ENCODE measurements around the gene C3orf52. TPM values are rescaled to one million over a fixed set of nuclear protein-coding genes. Genes with fewer than 3 reads are reported as not detected.

C3orf52 gene
- total RNA-seq, 1 experiment from 2014 or later: 14.3 TPM

DNA sequence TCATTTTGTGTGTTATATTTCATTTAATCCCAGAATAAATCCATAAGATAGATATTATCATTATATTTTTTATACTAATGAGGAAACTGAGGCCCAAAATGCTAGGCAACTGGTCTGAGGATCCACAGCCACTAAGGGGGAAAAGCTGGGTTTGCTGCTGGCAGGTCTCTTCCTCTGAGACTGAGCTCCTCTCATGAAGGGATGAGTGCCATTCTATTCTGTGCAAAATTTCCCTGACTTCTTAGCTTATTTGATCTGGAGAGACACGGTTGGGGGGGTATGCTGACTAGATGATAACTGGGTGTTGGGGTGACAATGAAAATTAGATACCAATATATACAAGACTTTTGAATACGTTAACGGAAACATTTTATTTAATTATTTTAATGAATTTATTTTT, 44.9 kb downstream of the C3orf52 start (continued):
- TF ChIP-seq AFF4 (CRISPR knock-in tag; IDR thresholded peaks at IDR 0.05; ENCODE audit: borderline replicate concordance) (no peak), CREB1 (CRISPR knock-in tag; IDR thresholded peaks at IDR 0.05) (no peak)
- TF ChIP-seq, protein P1, sequence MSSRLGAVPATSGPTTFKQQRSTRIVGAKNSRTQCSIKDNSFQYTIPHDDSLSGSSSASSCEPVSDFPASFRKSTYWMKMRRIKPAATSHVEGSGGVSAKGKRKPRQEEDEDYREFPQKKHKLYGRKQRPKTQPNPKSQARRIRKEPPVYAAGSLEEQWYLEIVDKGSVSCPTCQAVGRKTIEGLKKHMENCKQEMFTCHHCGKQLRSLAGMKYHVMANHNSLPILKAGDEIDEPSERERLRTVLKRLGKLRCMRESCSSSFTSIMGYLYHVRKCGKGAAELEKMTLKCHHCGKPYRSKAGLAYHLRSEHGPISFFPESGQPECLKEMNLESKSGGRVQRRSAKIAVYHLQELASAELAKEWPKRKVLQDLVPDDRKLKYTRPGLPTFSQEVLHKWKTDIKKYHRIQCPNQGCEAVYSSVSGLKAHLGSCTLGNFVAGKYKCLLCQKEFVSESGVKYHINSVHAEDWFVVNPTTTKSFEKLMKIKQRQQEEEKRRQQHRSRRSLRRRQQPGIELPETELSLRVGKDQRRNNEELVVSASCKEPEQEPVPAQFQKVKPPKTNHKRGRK (CRISPR knock-in tag; IDR thresholded peaks at IDR 0.05; ENCODE audit: borderline replicate concordance): no peak

- peaks cover 4% of the 10 kb centered on the region; the same call in 1 of the 2 replicates for H3K36me3 Mint-ChIP-seq
- POLR2A ChIA-PET: no interaction called here
- DNase-seq (ENCODE audit: low spot score) (no peak), ATAC-seq (no peak)
- H3K27ac Mint-ChIP-seq: no peak overlapping the region
- TF ChIP-seq ZNF671 (CRISPR knock-in tag; IDR thresholded peaks at IDR 0.05) (no peak), MXD4 (CRISPR knock-in tag; IDR thresholded peaks at IDR 0.05; ENCODE audit: borderline replicate concordance) (no peak), MLX (CRISPR knock-in tag; IDR thresholded peaks at IDR 0.05) (no peak), GABPB1 (CRISPR knock-in tag; IDR thresholded peaks at IDR 0.05) (no peak), JUN (CRISPR knock-in tag; IDR thresholded peaks at IDR 0.05) (no peak), SP1 (CRISPR knock-in tag; conservative IDR thresholded peaks at IDR 0.05) (no peak), TP53 (CRISPR knock-in tag; IDR thresholded peaks at IDR 0.05) (no peak)
- TF ChIP-seq, protein P2, sequence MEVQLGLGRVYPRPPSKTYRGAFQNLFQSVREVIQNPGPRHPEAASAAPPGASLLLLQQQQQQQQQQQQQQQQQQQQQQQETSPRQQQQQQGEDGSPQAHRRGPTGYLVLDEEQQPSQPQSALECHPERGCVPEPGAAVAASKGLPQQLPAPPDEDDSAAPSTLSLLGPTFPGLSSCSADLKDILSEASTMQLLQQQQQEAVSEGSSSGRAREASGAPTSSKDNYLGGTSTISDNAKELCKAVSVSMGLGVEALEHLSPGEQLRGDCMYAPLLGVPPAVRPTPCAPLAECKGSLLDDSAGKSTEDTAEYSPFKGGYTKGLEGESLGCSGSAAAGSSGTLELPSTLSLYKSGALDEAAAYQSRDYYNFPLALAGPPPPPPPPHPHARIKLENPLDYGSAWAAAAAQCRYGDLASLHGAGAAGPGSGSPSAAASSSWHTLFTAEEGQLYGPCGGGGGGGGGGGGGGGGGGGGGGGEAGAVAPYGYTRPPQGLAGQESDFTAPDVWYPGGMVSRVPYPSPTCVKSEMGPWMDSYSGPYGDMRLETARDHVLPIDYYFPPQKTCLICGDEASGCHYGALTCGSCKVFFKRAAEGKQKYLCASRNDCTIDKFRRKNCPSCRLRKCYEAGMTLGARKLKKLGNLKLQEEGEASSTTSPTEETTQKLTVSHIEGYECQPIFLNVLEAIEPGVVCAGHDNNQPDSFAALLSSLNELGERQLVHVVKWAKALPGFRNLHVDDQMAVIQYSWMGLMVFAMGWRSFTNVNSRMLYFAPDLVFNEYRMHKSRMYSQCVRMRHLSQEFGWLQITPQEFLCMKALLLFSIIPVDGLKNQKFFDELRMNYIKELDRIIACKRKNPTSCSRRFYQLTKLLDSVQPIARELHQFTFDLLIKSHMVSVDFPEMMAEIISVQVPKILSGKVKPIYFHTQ (CRISPR knock-in tag; IDR thresholded peaks at IDR 0.05): no peak
- TF ChIP-seq, protein P3, sequence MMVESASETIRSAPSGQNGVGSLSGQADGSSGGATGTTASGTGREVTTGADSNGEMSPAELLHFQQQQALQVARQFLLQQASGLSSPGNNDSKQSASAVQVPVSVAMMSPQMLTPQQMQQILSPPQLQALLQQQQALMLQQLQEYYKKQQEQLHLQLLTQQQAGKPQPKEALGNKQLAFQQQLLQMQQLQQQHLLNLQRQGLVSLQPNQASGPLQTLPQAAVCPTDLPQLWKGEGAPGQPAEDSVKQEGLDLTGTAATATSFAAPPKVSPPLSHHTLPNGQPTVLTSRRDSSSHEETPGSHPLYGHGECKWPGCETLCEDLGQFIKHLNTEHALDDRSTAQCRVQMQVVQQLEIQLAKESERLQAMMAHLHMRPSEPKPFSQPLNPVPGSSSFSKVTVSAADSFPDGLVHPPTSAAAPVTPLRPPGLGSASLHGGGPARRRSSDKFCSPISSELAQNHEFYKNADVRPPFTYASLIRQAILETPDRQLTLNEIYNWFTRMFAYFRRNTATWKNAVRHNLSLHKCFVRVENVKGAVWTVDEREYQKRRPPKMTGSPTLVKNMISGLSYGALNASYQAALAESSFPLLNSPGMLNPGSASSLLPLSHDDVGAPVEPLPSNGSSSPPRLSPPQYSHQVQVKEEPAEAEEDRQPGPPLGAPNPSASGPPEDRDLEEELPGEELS (CRISPR knock-in tag; IDR thresholded peaks at IDR 0.05): no peak
- peaks cover 58% of the 10 kb centered on the region for H3K4me1 Mint-ChIP-seq
- CTCF ChIA-PET: interaction anchor here (0.5 to 2.5 kb wide), 3 partner anchors 20 to 702 kb away, joined by 3 to 5 read pairs (median 4); partner anchors contain the start of gene SLC9C1
- H3K27me3 Mint-ChIP-seq (ENCODE audit: low read depth): no peaks in the 10 kb centered on the region
- H3K4me3 Mint-ChIP-seq: no peak overlapping the region
- H3K9me3 Mint-ChIP-seq: no peaks in the 10 kb centered on the region
Measured at GRCh38 chr3:112132088-112132487, 45.9 kb downstream of the C3orf52 start.

DNA sequence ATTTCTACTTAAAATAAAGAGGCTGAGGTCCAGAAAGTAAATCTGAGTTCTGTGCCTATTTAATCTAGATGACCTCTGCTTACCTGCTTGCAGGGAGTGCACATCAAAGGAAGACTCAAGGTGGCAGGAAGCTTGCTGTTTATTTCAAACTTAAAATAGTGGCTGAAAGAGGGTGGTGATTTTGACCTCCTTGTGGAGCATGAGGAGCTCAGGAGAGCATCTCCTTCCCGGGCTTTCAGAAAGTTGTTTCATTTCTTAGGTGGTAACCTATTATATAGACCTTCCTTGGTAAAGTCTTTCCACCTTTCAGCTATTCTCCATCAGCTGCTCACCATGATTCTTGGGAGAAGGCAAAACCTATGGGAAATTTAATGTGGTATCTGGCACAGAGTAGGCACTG, 46.4 kb downstream of the C3orf52 start:
- ChIA-PET CTCF (interaction anchor here (0.5 to 2.5 kb wide), 3 partner anchors 21 to 701 kb away, joined by 3 to 5 read pairs (median 4); partner anchors contain the start of gene SLC9C1), POLR2A (no interaction called here)
- Mint-ChIP-seq H3K27me3 (ENCODE audit: low read depth) (no peaks in the 10 kb centered on the region), H3K36me3 (peaks cover 4% of the 10 kb centered on the region; the same call in 1 of the 2 replicates), H3K4me3 (no peak overlapping the region), H3K27ac (no peak overlapping the region), H3K4me1 (peaks cover 58% of the 10 kb centered on the region), H3K9me3 (no peaks in the 10 kb centered on the region)
- no peak for ATAC-seq
- no peak for DNase-seq (ENCODE audit: low spot score)
- TF ChIP-seq, protein P4, sequence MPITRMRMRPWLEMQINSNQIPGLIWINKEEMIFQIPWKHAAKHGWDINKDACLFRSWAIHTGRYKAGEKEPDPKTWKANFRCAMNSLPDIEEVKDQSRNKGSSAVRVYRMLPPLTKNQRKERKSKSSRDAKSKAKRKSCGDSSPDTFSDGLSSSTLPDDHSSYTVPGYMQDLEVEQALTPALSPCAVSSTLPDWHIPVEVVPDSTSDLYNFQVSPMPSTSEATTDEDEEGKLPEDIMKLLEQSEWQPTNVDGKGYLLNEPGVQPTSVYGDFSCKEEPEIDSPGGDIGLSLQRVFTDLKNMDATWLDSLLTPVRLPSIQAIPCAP (CRISPR knock-in tag; IDR thresholded peaks at IDR 0.05): no peak
- TF ChIP-seq ZNF671 (CRISPR knock-in tag; IDR thresholded peaks at IDR 0.05): no peak

All from WTC11 (cell line).